GM19324 (cell line): ENCODE results near the gene POLD4.

ENCODE experiments used
- ATAC-seq: cut with Tn5 transposase; IDR thresholded peaks from one replicate; pipeline ENCODE4 v1.9.1; 2021; ENCODE audit warnings: mild to moderate bottlenecking, moderate library complexity; ENCODE audit not compliant: unreplicated experiment, low FRiP score

Gene POLD4

DNA sequence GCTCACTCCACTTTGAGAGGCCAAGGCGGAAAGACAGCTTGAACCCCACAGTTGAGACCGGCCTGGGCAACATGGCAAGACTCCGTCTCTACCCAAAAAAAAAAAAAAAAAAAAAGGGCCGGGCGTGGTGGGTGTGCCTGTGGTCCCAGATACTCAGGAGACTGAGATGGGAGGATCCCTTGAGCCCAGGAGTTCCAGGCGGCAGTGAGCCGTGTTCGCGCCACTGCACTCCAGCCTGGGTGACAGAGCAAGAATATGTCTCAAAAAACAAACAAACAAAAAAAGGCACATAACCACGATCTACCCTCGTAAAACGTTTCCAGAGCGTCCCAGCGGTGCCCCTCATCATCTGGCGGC is 37.6 kb upstream of the POLD4 start:
- ATAC-seq: no peak

GRCh38 chr11:67389477-67389876 is 36.1 kb upstream of the POLD4 start:
- no peak for ATAC-seq

GRCh38 chr11:67387518-67387917 is 34.2 kb upstream of the POLD4 start:
- no peak for ATAC-seq

DNA sequence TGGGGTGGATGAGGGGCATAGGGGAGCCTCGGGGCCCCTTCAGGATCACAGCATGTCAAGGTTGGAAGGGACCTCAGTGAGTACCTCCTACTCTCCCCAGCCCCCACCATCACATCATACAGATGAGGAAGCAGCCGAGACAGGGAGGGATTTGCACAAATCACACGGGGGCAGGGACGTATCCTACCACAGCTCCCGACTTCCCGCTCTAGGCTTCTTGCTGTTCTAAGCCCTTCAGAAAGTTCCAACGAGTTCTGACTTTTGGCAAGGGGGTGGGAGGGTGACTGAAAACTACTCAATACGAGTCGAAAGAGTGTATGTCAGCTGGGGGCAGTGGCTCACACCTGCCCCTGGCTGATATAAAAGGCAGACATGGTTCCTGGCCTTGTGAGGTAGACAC is 33.7 kb upstream of the POLD4 start:
- no peak for ATAC-seq

- ATAC-seq: no peak
Measured at GRCh38 chr11:67384851-67385366, 31.6 kb upstream of the POLD4 start.

- ATAC-seq: no peak
Measured at GRCh38 chr11:67382276-67383136, 29.2 kb upstream of the POLD4 start.

DNA sequence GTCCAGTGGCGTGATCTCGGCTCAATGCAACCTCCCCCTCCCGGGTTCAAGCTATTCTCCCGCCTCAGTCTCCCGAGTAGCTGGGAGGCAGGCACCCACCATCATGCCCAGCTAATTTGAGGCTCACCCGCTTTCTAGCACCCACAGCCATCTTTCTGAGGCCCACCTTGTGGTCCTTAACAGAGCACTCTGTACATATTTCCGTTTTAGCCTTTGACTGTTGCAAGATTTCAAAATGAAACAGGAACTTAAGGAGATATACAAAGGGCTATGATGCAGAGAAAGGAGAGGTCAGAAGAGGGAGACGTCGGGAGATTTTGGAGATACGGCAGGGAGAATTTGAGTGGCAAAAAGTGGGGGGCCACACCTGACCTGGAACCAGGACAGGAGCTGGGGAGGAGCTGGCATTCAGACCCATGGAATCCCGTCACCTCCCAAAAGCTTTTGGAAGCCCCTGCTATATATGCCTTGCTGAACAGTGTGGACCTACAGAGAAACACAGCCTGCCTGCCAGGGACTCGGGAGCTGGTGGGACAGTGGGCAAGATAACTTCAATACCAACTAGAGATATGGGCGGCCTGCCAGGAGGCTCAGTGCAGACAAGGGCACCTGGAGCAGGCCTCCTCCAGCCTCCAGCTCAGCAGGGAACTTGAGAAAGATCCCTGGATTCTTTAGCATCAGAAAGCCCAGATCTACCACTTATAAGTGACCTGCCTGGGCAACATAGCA is 28.1 kb upstream of the POLD4 start:
- no peak for ATAC-seq

GRCh38 chr11:67379061-67380058 is 26.0 kb upstream of the POLD4 start:
- no peak for ATAC-seq

GRCh38 chr11:67378544-67378943 is 25.2 kb upstream of the POLD4 start:
- no peak for ATAC-seq

DNA sequence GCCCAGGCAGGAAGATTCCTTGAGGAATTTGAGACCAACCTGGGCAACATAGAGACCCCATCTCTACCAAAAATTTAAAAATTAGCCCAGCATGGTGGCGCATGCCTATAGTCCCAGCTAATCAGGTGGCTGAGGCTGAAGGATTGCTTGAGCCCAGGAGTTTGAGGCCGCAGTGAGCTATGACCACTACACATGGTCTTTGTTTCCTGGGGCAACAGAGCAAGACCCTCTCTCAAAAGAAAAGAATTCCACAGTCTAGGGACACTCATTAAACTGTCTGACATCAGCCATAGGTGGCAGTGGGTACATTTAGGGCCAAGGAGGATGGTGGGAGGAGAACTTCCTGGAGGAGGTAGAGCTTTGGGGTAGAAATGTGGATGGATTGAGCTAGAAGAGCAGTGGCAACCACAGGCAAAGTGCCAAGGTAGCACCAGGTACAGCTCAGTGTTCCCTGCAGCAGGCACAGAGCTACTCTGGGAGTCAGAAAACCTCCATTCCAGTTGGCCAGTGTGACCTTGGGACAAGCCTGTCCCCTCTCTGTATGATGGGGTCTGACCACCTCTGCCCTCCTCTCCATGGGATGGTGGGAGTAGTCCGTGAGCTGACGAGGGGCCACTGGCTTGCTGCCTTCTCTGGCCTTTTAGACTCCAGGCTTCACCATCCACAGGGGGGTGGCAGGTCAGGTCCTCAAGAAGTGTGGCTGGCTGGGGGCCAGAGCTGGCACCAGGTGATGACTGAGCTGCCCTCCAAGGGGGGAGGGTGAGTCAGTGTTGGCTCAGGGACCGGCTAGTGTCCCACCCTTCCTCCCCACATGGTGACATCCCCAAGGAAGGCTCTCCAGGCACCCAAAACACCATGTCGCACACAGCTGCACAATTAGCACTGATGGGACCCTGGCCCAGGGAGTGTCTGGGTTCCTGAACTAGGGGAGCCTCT is 23.8 kb upstream of the POLD4 start:
- ATAC-seq: no peak

DNA sequence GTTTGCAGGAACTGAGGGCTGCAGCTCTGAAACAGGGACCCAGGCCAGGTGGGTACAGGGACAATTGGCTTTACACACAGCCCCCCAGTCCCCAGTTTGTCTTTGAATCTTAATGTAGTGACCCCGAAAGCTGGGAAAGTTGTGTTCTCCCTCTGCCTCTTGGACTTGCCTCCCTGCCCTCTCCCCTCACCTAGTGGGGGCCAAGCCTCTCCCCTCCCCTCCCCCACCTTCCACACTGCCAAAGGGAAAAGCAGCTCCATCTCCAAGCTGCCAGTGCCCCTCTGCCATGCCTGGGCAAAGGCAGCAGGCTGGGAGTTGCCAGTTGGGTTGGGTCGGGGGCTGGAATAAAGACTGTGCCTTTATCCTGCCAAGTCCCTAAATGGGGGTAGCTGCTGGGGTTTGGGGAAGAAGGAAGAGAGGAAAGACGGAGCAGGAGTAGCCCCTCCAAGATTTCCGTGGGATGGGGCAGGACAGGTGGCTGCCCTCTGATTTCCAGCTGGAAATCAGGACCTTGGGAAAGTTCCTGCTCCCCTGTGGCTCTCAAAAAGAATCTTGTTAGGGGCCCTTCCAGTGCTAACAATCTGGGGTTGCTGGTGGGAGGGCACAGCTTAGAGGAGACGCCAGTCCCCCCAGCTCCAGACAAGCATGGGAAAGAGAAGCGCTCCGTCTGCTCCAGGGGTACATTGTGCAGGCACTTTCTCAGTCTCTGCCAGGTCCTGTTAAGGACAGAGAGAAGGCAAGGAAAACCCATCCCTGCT is 22.9 kb upstream of the POLD4 start:
- ATAC-seq: no peak

GRCh38 chr11:67375320-67376055 is 22.1 kb upstream of the POLD4 start:
- no peak for ATAC-seq

- no peak for ATAC-seq
Measured at GRCh38 chr11:67374571-67375281, 21.4 kb upstream of the POLD4 start.

DNA sequence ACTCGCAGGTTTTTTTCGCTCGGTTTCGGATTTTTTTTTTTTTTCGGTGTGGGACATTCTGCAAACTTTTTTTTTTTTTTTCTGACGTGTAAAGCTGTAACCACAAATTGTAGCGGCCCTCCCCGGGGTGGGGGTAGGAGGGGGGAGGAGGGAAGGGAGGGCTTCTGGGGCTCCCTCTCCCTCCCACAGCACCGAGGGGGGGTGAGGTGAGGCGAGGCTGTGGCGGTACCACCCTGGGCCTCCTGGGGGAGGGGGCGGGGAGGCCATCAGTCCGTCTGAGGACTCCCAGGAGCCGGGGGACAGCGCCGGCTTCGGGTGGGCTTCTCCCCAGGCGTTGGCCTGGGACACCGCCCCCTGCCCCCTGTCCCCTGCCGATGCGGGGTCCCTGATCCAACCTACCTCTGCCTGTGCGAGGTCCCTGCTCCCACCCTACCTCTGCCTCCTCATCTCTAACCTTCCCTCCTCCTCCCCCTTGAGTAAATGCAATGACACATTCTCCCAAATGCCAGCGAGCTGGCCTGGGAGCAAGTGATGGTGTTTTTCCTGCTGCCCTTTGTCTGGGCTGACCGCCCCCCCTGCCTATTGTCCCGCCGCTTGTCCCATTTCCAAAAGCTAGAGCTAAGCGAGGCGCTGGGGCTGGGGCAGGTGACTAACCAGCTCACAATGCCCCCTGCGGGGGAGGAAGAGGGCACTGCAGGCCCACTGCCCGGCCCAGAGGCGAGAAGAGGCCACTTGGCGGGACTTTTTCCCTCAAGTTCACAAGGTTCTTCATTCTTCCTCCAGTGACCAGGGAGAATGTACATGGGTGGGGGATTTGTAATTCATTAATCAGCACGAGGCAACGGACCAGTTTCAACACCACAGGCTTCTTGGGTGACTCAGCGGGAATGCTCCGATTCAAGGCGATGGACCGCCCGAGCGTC is 20.6 kb upstream of the POLD4 start:
- ATAC-seq: no peak

- ATAC-seq: no peak
Measured at GRCh38 chr11:67372993-67373647, 19.8 kb upstream of the POLD4 start, which contains the start of gene CLCF1. CLCF1 (minus strand) TSS chr11:67373598; CDS start chr11:67373539, 59 bp downstream.
